Vagina (tissue), 2 donors: ENCODE data around the gene HMGCS2.

Source experiments
- POLR2AphosphoS5 ChIP-seq, 2 donors: sonication (generic); formaldehyde crosslinking; IDR thresholded peaks; one replicate each; pipeline ENCODE4 v1.9.0; 2017; ENCODE audit warnings: antibody characterized with exemption in 2 of 2, mild to moderate bottlenecking in 2 of 2, low read depth in 1 of 2; ENCODE audit not compliant: insufficient read depth in 1 of 2
- TF ChIP-seq, protein P1 (sequence below), 3 experiments: fragments of 450-650 bp in 2 of 3; fragments of 200-600 bp in 1 of 3; sonication (generic) in 1 of 3; IDR thresholded peaks; one replicate each; pipeline ENCODE4 v1.5.1; 2017 to 2019; ENCODE audit warnings: antibody characterized with exemption in 3 of 3, mild to moderate bottlenecking in 2 of 3, moderate library complexity in 2 of 3

DNA sequence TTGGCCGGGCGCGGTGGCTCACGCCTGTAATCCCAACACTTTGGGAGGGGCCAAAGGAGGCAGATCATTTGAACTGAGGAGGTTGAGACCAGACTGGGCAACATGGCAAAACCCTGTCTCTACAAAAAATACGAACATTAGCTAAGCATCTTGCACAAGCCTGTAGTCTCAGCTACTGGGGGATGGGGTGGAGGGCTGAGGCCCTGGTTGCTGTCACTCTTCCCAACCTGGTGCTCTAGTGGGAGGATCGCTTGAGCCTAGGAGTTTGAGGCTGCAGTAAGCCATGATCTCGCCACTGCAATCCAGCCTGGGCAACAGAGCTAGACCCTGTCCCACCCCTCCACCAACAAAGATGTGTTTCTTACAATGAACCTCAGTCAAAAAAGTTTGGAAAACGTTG, 54.1 kb downstream of the HMGCS2 start:
- TF ChIP-seq, protein P1, sequence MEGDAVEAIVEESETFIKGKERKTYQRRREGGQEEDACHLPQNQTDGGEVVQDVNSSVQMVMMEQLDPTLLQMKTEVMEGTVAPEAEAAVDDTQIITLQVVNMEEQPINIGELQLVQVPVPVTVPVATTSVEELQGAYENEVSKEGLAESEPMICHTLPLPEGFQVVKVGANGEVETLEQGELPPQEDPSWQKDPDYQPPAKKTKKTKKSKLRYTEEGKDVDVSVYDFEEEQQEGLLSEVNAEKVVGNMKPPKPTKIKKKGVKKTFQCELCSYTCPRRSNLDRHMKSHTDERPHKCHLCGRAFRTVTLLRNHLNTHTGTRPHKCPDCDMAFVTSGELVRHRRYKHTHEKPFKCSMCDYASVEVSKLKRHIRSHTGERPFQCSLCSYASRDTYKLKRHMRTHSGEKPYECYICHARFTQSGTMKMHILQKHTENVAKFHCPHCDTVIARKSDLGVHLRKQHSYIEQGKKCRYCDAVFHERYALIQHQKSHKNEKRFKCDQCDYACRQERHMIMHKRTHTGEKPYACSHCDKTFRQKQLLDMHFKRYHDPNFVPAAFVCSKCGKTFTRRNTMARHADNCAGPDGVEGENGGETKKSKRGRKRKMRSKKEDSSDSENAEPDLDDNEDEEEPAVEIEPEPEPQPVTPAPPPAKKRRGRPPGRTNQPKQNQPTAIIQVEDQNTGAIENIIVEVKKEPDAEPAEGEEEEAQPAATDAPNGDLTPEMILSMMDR (IDR thresholded peaks at IDR 0.05) = no peak
- TF ChIP-seq POLR2AphosphoS5 (IDR thresholded peaks at IDR 0.05; ENCODE audit: insufficient read depth in 1 of 2, low read depth in 1 of 2) = no peak
